Measurements from ENCODE around the gene CPLANE2.
"Not testable (repeated sequence)": the region's sequence is repeated elsewhere in the genome, so short reads cannot be mapped to it uniquely, and the experiment has no call there.

Gene CPLANE2

DNA sequence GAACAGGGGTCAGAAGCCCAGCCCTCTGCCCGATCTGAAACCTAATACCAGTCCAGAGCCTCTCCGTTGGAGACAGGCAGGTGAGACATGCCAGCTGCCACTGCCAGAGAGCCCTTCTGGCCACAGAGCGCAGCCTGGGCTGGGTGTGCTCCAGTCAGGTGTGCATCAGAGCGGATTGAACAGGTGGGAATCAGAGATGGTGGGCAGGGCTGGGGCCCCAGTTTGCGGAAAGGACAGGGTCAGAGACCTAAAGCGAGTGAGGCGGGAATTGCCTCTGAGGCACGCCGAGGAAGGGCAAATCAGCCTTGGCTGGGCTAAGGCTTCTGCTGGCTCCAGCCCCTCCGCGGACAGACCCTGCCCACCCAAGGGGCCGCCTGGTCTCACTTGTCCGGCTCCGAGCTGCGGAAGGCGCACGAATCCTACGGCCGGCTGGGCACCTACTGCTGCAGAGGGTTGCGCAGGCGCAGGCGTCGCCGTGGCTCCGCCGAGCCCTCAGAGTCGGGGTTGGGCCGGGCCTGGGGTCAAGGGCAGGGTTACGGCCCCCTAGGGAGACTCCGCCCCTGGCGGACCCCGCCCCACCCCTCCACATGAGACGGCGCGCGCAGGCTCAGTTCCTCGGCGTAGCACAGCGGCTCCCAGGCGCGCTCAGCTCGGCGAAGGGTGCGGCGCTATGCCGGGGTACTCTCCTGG is 10.3 kb downstream of the CPLANE2 start:
- no peak for DNase-seq

DNA sequence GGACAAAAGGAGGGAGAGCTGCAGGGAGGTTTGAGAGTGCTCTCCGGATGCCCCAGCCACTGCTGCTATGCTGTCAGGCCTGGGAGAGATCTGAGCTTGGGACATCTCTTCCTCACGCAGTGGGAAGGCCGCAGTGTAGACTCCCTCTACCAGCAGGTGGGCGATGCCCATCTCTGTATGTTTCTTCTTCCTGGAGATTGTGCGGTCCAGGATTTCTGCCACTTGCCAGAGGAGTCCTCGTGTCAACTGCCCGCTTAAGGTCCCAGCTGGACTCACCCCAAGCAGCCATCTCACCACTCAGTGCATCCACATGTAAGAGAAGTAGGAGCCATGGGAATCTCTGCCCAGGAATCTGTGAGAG is 10.9 kb downstream of the CPLANE2 start:
- DNase-seq = no peak

DNA sequence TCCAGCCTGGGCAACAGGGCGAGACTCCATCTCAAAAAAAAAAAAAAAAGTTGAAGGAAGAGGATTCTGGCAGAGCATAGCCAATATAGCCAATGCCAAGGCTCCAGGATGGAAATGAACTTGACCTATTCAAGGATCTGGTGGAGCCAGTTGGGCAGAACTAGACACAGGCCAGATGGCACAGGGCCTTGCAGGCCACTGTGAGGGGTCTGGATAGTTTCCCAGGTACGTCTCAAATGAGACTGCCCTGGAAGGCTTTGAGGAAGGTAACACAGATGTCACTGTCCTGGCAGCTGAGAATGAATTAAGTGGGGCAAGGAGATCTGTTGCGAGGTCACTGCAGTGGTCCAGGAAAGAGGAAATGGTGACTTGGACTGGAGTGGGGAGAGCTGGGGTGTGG is 12.5 kb downstream of the CPLANE2 start:
- no peak for DNase-seq

DNA sequence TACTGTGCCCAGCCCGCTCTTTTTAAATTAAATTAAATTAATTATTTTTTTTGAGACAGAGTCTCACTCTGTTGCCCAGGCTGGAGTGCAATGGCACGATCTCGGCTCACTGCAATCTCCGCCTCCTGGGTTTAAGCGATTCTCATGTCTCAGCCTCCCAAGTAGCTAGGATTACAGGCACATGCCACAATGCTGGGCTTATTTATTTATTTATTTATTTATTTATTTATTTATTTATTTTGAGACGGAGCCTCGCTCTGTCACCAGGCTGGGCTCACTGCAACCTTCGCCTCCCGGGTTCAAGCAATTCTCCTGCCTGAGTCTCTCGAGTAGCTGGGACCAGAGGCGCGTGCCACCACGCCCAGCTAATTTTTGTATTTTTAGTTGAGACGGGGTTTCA is 14.3 kb downstream of the CPLANE2 start:
- DNase-seq = not testable (repeated sequence)

DNA sequence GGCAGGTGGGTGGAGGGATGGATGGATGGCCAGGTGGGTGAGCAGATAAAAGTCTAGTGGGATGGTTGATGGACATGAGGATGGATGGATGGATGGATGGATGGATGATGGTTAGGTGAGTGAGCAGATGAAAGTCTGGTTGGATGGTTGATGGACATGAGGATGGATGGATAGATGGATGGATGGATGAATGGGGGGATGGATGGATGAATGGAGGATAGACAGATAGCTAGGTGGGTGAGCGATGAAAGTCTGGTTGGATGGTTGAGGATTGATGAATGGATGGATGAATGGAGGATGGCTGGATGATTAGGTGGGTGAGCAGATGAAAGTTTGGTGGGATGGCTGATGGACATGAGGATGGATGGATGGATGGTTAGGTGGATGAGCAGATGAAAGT is 15.5 kb downstream of the CPLANE2 start:
- no peak for DNase-seq

DNA sequence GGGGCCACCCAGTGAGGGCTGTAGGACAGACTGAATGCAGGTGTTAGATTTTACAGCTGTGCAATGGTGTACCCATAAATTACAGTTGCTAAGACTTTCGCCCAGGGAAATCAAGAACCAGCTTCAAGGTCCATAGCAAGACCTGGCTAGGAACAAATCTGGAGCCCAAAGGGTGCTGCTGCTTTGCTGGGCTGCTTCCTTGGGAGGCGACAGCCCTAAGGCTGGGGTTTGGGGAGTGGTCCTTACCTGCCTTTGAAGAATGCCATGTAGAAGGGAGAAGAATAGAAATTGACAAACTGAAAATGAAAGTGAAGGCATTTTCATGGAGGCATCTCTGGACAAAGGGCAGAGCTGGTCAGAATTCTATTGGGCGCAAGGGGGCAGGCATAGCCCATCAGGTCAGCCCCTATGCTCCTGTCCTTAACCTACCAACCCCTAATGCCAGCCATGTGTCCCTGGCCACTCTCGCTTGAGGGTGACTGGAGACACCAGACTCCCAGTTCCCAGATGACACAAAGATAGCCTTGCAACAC is 16.9 kb downstream of the CPLANE2 start:
- no peak for DNase-seq

DNA sequence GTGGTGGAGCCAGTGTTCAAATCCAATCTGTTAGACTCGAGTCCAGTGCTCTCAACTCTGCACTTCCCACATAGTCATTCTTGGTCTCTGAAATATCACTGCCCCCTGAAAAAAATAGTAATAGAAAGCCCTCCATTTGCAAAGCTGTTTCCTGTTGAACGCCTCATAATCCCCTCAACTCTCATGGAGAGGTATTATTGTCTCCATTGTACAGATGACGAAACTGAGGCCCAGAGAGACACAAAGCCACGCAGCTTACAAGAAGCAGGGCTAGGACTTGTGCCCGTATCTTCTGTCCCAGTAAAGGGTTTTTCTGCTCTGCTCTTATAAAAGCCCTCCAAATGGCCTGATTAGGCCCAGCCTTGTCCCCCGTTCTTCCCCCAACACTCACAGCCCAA is 18.3 kb downstream of the CPLANE2 start:
- no peak for DNase-seq

DNA sequence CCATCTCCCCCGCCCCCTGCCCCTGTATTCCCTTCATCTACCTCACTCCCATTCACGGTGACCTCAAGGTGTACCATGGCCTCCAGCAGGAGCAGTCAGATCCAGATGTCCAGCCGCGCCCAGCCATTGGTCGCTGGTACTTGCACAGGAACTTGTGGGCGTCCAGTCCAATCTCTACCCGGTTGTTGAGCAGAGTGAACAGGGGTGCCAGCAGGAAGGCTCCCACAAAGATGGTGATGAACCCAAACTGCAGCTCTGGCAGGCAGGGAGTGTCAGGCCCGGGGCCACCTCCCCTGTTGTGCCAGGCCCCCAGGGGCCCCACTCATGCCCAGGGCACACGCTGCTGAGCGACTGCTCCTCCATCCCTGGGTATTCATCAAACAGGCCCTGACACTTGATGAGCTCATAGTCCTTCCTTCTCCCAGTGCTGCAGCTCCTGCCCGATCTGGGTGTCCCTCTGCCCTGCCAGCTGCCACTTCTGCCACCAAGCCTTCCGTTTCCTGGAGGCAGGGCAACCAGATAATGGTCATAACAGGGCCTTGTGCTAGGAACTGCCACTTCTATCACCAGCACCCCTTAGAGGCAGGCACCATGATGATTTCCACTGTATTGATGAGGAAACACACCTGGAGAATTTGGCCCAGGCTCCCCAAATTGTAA is 18.8 kb downstream of the CPLANE2 start:
- no peak for DNase-seq

DNA sequence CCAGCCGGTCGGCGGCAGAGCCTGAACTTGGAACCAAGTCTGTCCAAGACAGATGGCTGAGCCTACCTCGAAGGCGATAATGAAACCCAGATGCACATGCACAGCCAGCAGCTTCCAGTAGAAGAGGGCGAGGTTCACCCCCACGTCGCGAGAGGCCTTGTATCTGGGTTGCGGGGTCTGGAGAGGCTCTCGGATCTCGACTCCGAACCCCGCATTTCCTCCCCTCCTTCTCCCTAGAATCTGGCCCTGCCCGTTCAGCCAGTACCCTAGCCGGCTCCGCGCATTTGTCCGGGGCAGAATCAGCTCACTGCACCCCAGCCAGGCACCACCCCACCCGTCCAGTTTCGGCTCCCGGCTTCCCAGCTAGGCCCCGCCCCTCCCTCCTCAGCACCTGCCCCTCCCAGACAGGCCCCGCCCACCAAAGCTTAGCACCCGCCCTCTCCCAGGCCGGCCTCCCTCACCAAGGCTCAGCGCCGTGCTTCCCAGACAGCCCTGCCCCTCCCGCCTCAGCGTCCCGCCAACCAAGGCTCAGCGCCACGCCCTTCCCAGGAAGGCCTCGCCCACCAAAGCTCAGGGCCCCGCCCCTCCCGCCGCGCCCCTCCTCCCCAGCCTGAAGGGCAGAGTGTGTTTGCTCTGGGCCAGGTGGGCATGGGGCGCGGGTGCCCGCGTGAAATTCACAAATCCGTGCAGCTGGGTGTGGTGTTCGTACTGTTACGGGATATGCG is 19.8 kb downstream of the CPLANE2 start:
- peak; percentile 96 for DNase-seq

DNA sequence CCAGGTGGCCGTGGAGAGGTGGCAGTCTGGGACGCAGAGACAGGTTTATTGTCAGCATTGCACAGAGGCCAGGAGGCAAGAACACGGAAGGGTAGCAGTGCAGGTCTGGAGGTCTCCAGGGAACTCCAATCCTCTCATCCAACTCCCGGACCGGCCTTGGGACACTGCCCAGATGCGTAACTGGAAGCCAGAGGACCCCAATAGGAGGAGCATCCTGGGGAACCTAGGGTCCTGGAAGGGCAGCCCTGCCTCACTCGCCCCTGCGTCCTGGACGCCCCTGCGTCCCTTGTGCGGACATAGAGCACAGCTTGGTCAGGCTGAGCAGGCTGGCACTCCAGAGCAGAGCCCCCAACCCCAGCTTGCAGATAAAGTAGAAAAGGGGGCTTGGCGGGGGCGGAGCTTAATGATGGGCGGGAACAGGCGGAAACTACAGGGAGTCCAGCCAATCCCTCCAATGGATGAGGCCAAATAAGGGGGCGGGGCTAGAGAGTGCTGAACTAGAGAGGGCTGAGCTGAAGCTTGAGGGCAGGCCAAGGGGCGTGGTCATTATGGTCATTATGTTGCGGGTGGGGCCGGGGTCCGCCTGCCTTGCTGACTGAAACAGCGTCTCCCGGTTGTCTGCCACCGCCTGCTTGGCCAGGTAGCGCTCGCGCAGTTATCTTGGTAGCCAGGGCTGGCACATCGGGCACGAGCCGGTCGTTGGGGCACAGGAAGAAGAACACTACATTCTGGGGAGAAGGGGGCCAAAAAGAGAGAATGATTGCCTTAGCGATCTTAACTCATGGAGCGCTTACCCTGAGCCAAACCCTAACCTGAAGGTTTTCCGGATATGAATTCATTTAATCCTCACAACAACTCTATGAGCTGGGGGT is 20.9 kb downstream of the CPLANE2 start:
- peak; percentile 72 for DNase-seq

DNA sequence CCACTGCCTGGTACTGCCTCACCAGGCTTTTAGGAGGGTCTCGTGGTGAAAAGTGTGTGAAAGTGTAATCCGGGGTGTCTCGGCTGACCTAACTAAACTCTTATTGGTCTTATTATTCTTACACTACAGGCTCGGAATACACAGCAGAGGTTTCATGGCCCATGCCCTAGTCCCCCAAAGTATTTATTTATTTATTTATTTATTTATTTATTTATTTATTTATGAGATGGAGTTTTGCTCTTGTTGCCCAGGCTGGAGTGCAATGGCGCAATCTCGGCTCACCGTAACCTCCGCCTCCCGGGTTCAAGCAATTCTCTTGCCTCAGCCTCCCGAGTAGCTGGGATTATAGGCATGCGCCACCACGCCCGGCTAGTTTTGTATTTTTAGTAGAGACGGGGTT is 21.7 kb downstream of the CPLANE2 start:
- not testable (repeated sequence) for DNase-seq

DNA sequence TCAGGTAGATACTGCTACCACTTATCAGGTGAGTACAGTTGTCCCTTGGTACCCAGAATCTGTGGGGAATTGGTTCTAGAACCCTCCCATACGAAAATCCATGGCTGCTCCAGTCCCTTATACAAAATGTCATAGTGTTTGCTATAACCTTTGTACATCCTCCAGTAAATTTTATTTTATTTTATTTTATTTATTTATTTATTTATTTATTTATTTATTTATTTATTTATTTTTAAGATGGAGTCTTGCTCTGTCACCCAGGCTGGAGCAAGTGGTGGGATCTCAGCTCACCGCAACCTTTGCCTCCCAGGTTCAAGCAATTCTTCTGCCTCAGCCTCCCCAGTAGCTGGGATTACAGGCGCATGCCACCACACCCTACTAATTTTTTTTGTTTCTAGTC is 23.4 kb downstream of the CPLANE2 start:
- not testable (repeated sequence) for DNase-seq

DNA sequence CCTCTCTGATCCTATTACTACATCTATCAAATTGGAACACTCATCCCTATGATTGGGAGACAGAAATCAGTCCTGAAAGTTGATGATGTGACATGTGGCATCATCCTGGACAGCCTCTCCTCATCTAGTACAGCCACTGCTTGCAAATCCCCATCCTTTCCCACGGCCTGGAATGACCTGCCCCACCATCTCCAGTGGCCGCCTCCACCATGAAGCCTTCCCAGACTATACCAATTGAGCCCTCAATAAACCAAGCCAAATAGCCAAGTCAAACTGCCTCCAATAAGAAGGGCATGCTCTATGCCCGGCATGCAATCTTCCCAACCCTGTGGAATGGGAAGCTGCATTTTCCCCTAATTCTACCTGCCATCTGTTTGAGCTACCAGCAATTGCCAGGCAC is 24.0 kb downstream of the CPLANE2 start:
- no peak for DNase-seq

DNA sequence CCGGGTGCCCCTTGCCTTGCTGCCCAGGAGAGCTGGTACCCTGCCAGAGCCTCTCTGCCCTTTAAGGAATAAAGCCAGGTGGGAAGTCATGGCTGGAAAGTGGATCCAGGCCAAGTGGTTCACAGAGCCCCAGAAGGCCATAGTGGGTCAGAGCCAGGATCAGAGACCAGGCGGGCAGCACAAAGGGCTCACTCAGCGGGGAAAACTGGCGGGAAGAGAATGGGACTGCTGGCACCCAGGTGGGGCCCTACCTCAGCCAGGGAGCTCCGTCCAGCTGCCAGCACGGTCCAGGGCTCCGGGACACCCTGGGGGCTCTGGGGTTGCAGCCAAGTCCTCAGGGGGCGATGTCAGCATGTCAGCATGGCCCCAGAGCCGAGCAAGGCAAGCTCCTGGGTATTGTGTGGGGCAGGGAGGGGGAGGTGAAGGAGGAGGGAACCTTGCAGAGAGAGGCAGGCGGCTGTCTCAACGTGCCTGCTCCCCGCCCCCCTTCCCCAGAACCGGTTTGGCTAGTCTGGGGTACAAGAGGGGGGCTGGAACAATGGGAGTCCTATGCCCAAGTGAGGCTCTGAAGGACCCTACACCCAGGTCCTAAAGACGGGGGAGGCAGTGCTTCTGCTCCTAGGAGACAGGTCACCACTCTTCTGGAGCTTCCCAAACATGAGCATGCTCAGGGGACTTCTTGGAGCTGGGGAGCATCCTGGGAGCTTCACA is 24.6 kb downstream of the CPLANE2 start, which contains the start of gene ARHGEF19:
ARHGEF19 (minus strand) TSS at position 402 of the 711 bp plus-strand sequence. CDS start 3,598 bp downstream, outside the sequence.
- DNase-seq = no peak

DNA sequence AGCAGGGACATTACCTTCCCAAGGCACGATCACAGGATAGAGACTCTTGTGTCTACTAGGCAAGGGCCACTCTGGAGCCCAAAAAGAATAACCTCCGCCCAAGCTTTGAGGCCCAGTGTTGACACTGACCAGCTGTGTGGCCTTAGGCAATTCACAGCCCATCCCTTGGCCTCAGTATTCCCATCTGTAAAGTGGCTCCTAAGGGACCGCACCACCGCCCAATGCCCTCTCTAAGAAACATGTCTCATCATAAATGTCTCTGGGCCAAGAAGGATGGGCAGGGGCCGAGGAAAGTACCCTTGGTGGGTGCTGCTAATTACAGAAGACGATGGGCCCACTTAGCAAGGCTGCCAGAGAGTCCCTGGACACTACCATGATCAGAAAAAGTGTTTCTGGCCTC is 25.2 kb downstream of the CPLANE2 start:
- no peak for DNase-seq

DNA sequence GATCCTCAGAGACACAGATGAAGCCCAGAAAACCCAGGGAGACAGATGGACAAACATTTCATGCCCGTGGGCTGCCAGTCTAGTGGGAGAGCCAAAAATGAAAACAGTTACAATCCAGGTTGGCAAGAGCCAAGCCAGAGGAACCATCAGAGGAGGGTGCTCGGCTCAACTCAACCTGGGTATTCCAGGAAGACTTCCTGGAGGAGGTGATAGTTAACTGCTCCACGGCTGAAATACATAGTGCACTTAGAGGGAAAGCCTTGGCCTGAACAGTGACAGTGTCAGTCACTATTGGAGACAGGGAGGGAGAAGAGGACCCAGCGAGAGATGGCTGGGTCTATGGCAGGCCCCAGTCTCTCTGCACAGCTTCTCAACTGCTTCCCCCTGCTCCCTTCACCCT is 26.4 kb downstream of the CPLANE2 start:
- DNase-seq = no peak

DNA sequence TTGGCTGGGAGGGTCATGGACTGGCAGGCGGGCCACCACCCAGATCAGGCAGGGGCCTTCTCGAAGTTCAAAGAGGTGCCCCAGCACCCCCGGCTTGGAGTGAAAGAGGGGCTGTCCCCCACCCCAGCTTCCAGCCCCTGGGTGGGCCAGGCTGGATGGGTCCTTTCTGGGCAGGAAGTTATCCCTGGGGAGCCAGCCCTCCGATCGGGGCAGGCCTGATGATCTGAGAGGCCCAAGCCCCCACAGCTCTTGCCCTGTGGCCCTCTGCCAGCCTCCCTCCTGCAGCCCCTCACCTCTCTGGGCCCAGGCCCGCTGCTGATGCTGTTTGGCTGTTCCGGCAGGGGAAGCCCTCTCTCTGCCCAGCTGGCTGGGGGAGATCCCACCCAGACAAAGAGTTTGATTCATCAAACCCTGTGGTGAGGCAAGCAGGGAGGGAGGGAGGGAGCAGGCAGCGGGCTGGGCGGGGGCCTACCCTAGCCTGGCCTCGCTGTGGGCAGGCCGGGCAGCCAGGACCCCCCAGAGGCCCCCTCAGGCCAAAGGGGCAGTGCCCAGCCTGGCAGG is 27.1 kb downstream of the CPLANE2 start:
- DNase-seq = no peak

DNA sequence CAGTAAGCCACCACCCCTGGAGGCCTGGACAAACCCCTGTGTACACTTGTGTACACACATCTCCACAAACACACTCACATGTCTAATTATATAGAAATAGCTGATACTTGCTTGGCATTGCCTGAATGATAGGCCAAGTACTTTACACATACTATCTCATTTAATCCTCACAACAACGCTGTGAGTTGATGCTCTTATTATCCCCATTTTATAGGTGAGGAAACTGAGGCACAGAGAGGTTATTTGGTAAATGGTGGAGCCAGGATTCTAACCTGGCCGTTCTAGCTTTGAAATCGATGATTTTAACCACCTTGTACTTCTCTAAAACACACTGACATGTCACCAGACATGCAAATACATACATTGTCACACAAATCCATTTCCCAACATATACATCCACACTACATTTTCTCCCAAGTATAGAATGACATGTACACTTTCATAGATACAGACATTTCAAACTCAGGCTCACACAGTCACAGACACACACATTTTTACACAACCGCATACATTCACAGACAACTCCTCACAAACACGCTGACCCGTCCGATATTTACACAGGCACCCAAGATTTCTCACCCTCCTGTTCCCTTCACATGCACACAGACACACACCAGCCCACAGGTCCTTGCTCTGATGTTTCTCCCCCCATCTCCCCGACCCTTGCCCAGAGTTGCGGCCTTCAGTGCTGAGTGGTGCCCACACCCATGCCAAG is 27.7 kb downstream of the CPLANE2 start:
- DNase-seq = no peak

DNA sequence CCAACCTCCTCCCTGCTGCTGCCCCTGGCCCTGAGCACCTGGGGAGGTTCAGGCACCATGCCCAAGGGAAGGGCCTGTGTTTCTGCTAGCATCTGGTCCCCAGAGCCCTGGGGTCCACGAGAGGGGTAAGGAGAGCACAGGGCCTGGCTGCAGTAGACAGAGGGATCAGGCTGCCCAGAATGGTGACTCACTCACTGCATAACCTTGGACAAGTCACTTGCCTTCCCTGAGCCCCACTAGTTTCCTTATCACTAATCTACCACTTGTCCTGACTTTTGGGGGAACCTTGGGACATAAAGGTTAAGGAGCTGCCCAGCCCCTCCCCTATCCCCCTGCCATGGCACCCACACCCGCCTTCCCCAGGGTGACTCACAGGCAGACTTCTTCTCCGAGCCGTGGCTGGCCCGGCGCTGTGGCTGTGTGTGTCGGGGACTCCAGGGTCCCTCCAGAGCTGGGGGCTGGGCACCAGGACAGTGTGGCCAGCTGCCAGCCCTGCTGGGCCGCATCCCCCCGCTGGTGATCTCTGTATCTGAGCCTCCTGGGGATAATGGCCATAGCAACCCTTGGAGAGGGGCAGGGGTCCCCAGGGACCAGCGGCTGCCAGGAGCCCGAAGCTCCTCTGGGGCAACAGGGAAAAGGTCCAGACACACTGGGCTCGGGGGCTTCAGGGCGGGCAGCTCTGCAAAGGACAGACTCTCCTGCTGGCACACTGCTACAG is 28.6 kb downstream of the CPLANE2 start:
- no peak for DNase-seq

Measured in activated CD4-positive, alpha-beta T cell treated with anti-CD3 and anti-CD28 coated beads, Interleukin-2, amount 50 U/mL, for 16 hours (primary cell).